Breast epithelium (tissue), 4 donors: ENCODE results near the gene DKK3. TPM values are rescaled to one million over a fixed set of nuclear protein-coding genes. Genes with fewer than 3 reads are reported as not detected.
A peak's percentile ranks its signal among the peaks of the same experiment; 100 is the strongest.

Experiments
- DNase-seq, 2 donors: peaks; one replicate each; pipeline ENCODE4 v3.0.0-alpha.2; 2019; ENCODE audit warnings: low spot score in 2 of 2
- H3K27ac ChIP-seq, 2 donors: fragments of 200-600 bp; sonication (generic) in 1 of 2; one replicate each; pipeline ENCODE4 v1.5.1; 2016 to 2019; ENCODE audit warnings: mild to moderate bottlenecking in 1 of 2
- H3K27me3 ChIP-seq, 2 donors: fragments of 200-600 bp; sonication (generic) in 1 of 2; one replicate each; pipeline versions ENCODE4 v1.5.1 to v1.6.0; 2017 to 2019; ENCODE audit warnings: control low read depth in 1 of 2, mild to moderate bottlenecking in 1 of 2
- H3K36me3 ChIP-seq: fragments of 200-600 bp; one replicate; pipeline ENCODE4 v1.5.1; 2019
- H3K4me1 ChIP-seq, 2 donors: fragments of 200-600 bp; sonication (generic); one replicate each; pipeline ENCODE4 v1.5.1; 2016 to 2019; ENCODE audit warnings: control low read depth in 1 of 2
- H3K4me3 ChIP-seq, 3 donors: fragments of 200-600 bp; sonication (generic); 1 replicate in 2 of 3; 2 replicates in 1 of 3; pipeline ENCODE4 v1.5.1; 2016 to 2019; ENCODE audit warnings: mild to moderate bottlenecking in 3 of 3, moderate library complexity in 2 of 3
- H3K9me3 ChIP-seq, 2 donors: fragments of 200-600 bp; sonication (generic) in 1 of 2; one replicate each; pipeline ENCODE4 v1.5.1; 2016 to 2019; ENCODE audit warnings: control low read depth in 1 of 2
- CTCF ChIP-seq, 3 donors: fragments of 450-650 bp; IDR thresholded peaks; one replicate each; pipeline ENCODE4 v1.5.1; 2016 to 2017; ENCODE audit warnings: antibody characterized with exemption in 3 of 3, mild to moderate bottlenecking in 3 of 3, moderate library complexity in 3 of 3
- POLR2A ChIP-seq: fragments of 450-650 bp; IDR thresholded peaks from one replicate; pipeline ENCODE4 v1.6.1; 2016; ENCODE audit warnings: antibody characterized with exemption, mild to moderate bottlenecking, moderate library complexity
- POLR2AphosphoS5 ChIP-seq, 3 donors: sonication (generic); formaldehyde crosslinking; IDR thresholded peaks; one replicate each; pipeline ENCODE4 v1.6.1; 2017; ENCODE audit warnings: antibody characterized with exemption in 3 of 3
- intact Hi-C: fragments of 100-400 bp; cut with DNase I; formaldehyde crosslinking; loops from one replicate; pipeline ENCODE4 v1.15.1; 2023; ENCODE audit warnings: low total_unique reads
- total RNA-seq, 3 donors: library from RNA; depleted of rRNA; stranded (reverse); fragments of >200 nt; gene quantifications; one replicate each; pipeline ENCODE4 v1.1.0, GENCODE V29; 2016

DKK3 gene
- 10 to 100 TPM; 18.2 to 88.5 (median 87.1) TPM for total RNA-seq

GRCh38 chr11:12007769-12008737 is at the start of gene DKK3:
Gene DKK3, minus strand, starts transcription at chr11:12008626. Its CDS starts 44 bp downstream, at chr11:12008582.
- Histone ChIP-seq H3K27ac (peak within 1 kb of the TSS; percentile 81 to 84), H3K27me3 (peaks cover 0 to 21% of the 10 kb centered on the region in 2 donors), H3K36me3 (no peaks in the 10 kb centered on the region), H3K9me3 (no peaks in the 10 kb centered on the region), H3K4me1 (no peaks in the 10 kb centered on the region), H3K4me3 (peak within 1 kb of the TSS; percentile 50 to 80 (median 57))
- peak in 1 of 2 donors; percentile 86 for DNase-seq
- intact Hi-C loops, result no loop called here
- TF ChIP-seq POLR2AphosphoS5 (IDR thresholded peaks at IDR 0.05) (no peak), POLR2A (no peak), CTCF (IDR thresholded peaks at IDR 0.05) (no peak)

- TF ChIP-seq CTCF (IDR thresholded peaks at IDR 0.05) (no peak), POLR2A (no peak), POLR2AphosphoS5 (IDR thresholded peaks at IDR 0.05) (no peak)
- H3K4me3 ChIP-seq, result no peak overlapping the region
- DNase-seq, result no peak
- H3K27me3 ChIP-seq, result no peaks in the 10 kb centered on the region
- H3K27ac ChIP-seq, result no peak overlapping the region
- no peaks in the 10 kb centered on the region for H3K4me1 ChIP-seq
- H3K9me3 ChIP-seq, result no peaks in the 10 kb centered on the region
- intact Hi-C loops, result loop anchor here (5.0 kb wide), 1 partner anchor 1040 kb away; no protein-coding TSS in a partner anchor
- H3K36me3 ChIP-seq, result no peaks in the 10 kb centered on the region
These were observed 49.0 kb upstream of the DKK3 start for GRCh38 chr11:12057299-12057980.

GRCh38 chr11:12056119-12056518 is 47.7 kb upstream of the DKK3 start:
- TF ChIP-seq POLR2A (no peak), POLR2AphosphoS5 (IDR thresholded peaks at IDR 0.05) (no peak), CTCF (IDR thresholded peaks at IDR 0.05) (no peak)
- intact Hi-C loops, result loop anchor here (5.0 kb wide), 1 partner anchor 1039 kb away; no protein-coding TSS in a partner anchor
- Histone ChIP-seq H3K27me3 (no peaks in the 10 kb centered on the region), H3K9me3 (no peaks in the 10 kb centered on the region), H3K36me3 (no peaks in the 10 kb centered on the region), H3K4me3 (no peak overlapping the region), H3K4me1 (no peaks in the 10 kb centered on the region), H3K27ac (no peak overlapping the region)
- DNase-seq, result no peak

GRCh38 chr11:12053606-12054361 is 45.4 kb upstream of the DKK3 start:
- H3K36me3 ChIP-seq, result no peaks in the 10 kb centered on the region
- H3K4me1 ChIP-seq, result no peaks in the 10 kb centered on the region
- H3K9me3 ChIP-seq, result no peaks in the 10 kb centered on the region
- intact Hi-C loops, result no loop called here
- H3K27ac ChIP-seq, result no peak overlapping the region
- no peak overlapping the region for H3K4me3 ChIP-seq
- no peaks in the 10 kb centered on the region for H3K27me3 ChIP-seq
- no peak for DNase-seq
- TF ChIP-seq POLR2AphosphoS5 (IDR thresholded peaks at IDR 0.05) (no peak), CTCF (IDR thresholded peaks at IDR 0.05) (no peak), POLR2A (no peak)
